ENCODE results near the gene MEGF6.

GRCh38 chr1:3566951-3567804 is 44.1 kb downstream of the MEGF6 start:
- TF ChIP-seq POLR2A (IDR thresholded peaks at IDR 0.05) (no peak), CTCF (IDR thresholded peaks at IDR 0.05) (no peak)
